Upper lobe of right lung (tissue), 1 donor: ENCODE data around the gene JAZF1. TPM values are rescaled to one million over a fixed set of nuclear protein-coding genes. Genes with fewer than 3 reads are reported as not detected.

ENCODE experiments used
- ATAC-seq: fragments of 200-7000 bp; cut with Tn5 transposase; one replicate; pipeline ENCODE4 v1.9.1; 2020; ENCODE audit warnings: mild to moderate bottlenecking, moderate library complexity
- DNase-seq: peaks from one replicate; pipeline ENCODE4 v3.0.0-alpha.2; 2020
- H3K27ac ChIP-seq: fragments of 200-600 bp; one replicate; pipeline ENCODE4 v1.8.0; 2022
- H3K27me3 ChIP-seq: fragments of 200-600 bp; one replicate; pipeline ENCODE4 v1.8.0; 2022; ENCODE audit warnings: mild to moderate bottlenecking
- H3K36me3 ChIP-seq: fragments of 200-600 bp; one replicate; pipeline ENCODE4 v1.8.0; 2022
- H3K4me1 ChIP-seq: fragments of 200-600 bp; one replicate; pipeline ENCODE4 v1.8.0; 2022
- H3K4me3 ChIP-seq: fragments of 200-600 bp; one replicate; pipeline ENCODE4 v1.8.0; 2022; ENCODE audit warnings: mild to moderate bottlenecking
- H3K9me3 ChIP-seq: fragments of 200-600 bp; one replicate; pipeline ENCODE4 v1.8.0; 2022
- CTCF ChIP-seq: fragments of 200-600 bp; IDR thresholded peaks from one replicate; pipeline ENCODE4 v1.8.0; 2022; ENCODE audit warnings: antibody characterized with exemption
- intact Hi-C: fragments of 100-400 bp; cut with DNase I; formaldehyde crosslinking; loops from one replicate; pipeline ENCODE4 v1.11.0; 2022
- total RNA-seq: library from RNA; stranded (reverse); fragmentation: NEBNext Ultra II Directional; extraction: Animal tissue kit (Norgen Biotek cat#: 25700); gene quantifications from one replicate; pipeline ENCODE4 v1.2.1, GENCODE V29; 2021
- donor health status: DM: no; HTN: yes; CAD: no; lungs with severe emphysema.

JAZF1 gene
- total RNA-seq, 1 donor from 2014 or later: 20.6 TPM

- peaks cover 12% of the 10 kb centered on the region for H3K4me1 ChIP-seq
- no peak for ATAC-seq
- no peaks in the 10 kb centered on the region for H3K9me3 ChIP-seq
- H3K36me3 ChIP-seq: no peaks in the 10 kb centered on the region
- intact Hi-C loops: no loop called here
- H3K27me3 ChIP-seq: no peaks in the 10 kb centered on the region
- DNase-seq: no peak
- H3K4me3 ChIP-seq: no peak overlapping the region
- H3K27ac ChIP-seq: no peak overlapping the region
- TF ChIP-seq CTCF: no peak
Measured at GRCh38 chr7:28176645-28177044, 4.0 kb downstream of the JAZF1 start.

- Histone ChIP-seq H3K27me3 (no peaks in the 10 kb centered on the region), H3K4me1 (peaks cover 11% of the 10 kb centered on the region), H3K4me3 (no peak overlapping the region), H3K27ac (no peak overlapping the region), H3K36me3 (no peaks in the 10 kb centered on the region), H3K9me3 (no peaks in the 10 kb centered on the region)
- ATAC-seq (no peak), DNase-seq (no peak)
- TF ChIP-seq CTCF: no peak
- intact Hi-C loops: no loop called here
Measured at GRCh38 chr7:28176174-28176573, 4.4 kb downstream of the JAZF1 start.

- no peak overlapping the region for H3K27ac ChIP-seq
- peaks cover 7% of the 10 kb centered on the region for H3K4me1 ChIP-seq
- H3K36me3 ChIP-seq: no peaks in the 10 kb centered on the region
- H3K4me3 ChIP-seq: no peak overlapping the region
- H3K27me3 ChIP-seq: no peaks in the 10 kb centered on the region
- intact Hi-C loops: no loop called here
- DNase-seq: no peak
- H3K9me3 ChIP-seq: no peaks in the 10 kb centered on the region
- ATAC-seq: no peak
- no peak for TF ChIP-seq CTCF
Measured at GRCh38 chr7:28174901-28175661, 5.5 kb downstream of the JAZF1 start.

GRCh38 chr7:28174442-28174841 is 6.2 kb downstream of the JAZF1 start:
- Histone ChIP-seq H3K9me3 (no peaks in the 10 kb centered on the region), H3K4me1 (peaks cover 7% of the 10 kb centered on the region), H3K27me3 (no peaks in the 10 kb centered on the region), H3K36me3 (no peaks in the 10 kb centered on the region), H3K27ac (no peak overlapping the region), H3K4me3 (no peak overlapping the region)
- no peak for DNase-seq
- no peak for TF ChIP-seq CTCF
- intact Hi-C loops: no loop called here
- no peak for ATAC-seq

- no peak overlapping the region for H3K27ac ChIP-seq
- ATAC-seq: no peak
- intact Hi-C loops: no loop called here
- no peak for DNase-seq
- no peak overlapping the region for H3K4me3 ChIP-seq
- no peaks in the 10 kb centered on the region for H3K9me3 ChIP-seq
- H3K4me1 ChIP-seq: peaks cover under 1% of the 10 kb centered on the region
- no peak for TF ChIP-seq CTCF
- H3K36me3 ChIP-seq: no peaks in the 10 kb centered on the region
- H3K27me3 ChIP-seq: no peaks in the 10 kb centered on the region
Measured at GRCh38 chr7:28173531-28173930, 7.1 kb downstream of the JAZF1 start.
